ENCODE measurements around the gene THADA. TPM values are rescaled to one million over a fixed set of nuclear protein-coding genes. Genes with fewer than 3 reads are reported as not detected.

The THADA gene
- total and polyA plus RNA-seq, 2 donors (not counting 1 experiment from before 2014, with no cell fraction given), result 9.2 to 36.2 TPM

DNA sequence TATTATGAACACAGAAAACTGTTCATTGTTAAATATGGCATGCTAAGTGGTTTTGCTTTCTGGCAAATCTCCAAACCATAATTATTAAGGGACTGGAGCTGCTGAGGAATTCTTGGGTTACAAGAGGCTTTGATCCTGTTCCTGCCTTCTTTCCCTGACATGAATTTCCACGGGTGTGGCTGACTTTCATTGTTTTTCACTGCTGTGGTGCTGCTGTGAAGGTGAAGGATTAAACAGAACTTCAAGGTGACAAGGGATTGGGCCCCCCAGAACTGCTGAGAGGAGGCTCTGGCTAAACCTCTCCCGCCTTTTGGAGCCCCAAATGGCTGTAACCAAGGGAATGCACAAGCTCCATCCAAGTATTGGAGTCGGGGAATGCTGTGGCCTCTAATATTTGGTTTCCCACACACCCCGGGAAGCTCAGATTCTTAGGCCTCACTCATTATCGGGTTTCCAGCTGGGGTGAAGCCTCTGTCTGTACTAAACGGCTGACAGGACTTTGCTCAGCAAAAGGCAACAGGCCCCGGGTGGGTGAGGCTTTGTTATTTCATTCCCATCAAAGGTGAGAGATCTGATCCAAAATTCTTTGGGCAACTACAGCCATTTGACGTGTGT is 340.4 kb downstream of the THADA start:
- H3K27ac ChIP-seq (ENCODE audit: insufficient read depth, low read length), result no peak overlapping the region
- no peaks in the 10 kb centered on the region for H3K9me3 ChIP-seq (ENCODE audit: control insufficient read depth, insufficient read depth, low read depth, low read length)

DNA sequence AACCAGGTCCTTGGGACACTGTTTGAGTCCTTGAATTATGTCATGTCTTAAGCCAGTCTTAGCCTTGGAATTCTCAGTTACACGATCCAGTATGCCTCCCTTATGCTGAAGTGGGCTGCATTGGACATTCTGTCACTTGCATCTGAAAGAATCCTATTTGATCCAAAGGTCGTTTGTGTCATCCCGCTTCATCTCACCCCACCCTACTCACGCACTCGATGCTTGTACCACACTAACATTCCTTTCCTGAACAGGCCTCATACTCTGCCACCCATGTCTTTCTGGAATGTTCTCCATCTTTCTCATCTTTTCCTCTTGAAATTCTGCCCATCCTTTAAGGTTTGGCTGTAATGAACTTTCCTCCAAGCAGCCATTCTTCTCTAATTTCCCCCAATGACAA is 341.5 kb downstream of the THADA start:
- no peaks in the 10 kb centered on the region for H3K79me2 ChIP-seq (ENCODE audit: control insufficient read depth, insufficient read depth, low read length)
- H4K20me1 ChIP-seq (ENCODE audit: control insufficient read depth, extremely low read depth, insufficient read depth, low read length), result no peaks in the 10 kb centered on the region
- H3K9ac ChIP-seq (ENCODE audit: insufficient read depth, low read length), result no peak overlapping the region
- no peak overlapping the region for H3K27ac ChIP-seq (ENCODE audit: insufficient read depth, low read length)
- no peak overlapping the region for H3K4me3 ChIP-seq (replicated peaks in 1 of 4; ENCODE audit: control extremely low read depth in 1 of 4, insufficient read depth in 1 of 4, low read depth in 3 of 4, low read length in 4 of 4)
- peaks cover 8% of the 10 kb centered on the region for H3K4me1 ChIP-seq (ENCODE audit: control insufficient read depth, extremely low read depth, insufficient read depth, low read length)
- no peak for DNase-seq (ENCODE audit: low read depth in 2 of 2)
- no peak overlapping the region for H2AFZ ChIP-seq (ENCODE audit: low read length)
- H3K27me3 ChIP-seq (ENCODE audit: control insufficient read depth, insufficient read depth, low read length), result no peaks in the 10 kb centered on the region
- TF ChIP-seq, protein P1, sequence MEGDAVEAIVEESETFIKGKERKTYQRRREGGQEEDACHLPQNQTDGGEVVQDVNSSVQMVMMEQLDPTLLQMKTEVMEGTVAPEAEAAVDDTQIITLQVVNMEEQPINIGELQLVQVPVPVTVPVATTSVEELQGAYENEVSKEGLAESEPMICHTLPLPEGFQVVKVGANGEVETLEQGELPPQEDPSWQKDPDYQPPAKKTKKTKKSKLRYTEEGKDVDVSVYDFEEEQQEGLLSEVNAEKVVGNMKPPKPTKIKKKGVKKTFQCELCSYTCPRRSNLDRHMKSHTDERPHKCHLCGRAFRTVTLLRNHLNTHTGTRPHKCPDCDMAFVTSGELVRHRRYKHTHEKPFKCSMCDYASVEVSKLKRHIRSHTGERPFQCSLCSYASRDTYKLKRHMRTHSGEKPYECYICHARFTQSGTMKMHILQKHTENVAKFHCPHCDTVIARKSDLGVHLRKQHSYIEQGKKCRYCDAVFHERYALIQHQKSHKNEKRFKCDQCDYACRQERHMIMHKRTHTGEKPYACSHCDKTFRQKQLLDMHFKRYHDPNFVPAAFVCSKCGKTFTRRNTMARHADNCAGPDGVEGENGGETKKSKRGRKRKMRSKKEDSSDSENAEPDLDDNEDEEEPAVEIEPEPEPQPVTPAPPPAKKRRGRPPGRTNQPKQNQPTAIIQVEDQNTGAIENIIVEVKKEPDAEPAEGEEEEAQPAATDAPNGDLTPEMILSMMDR (conservative IDR thresholded peaks at IDR 0.05 in 1 of 2, IDR thresholded peaks at IDR 0.05 in 1 of 2; ENCODE audit: low read depth in 1 of 2, low read length in 2 of 2), result no peak
- TF ChIP-seq EZH2 (IDR thresholded peaks at IDR 0.05; ENCODE audit: low read length, missing control alignments), result no peak
- H3K9me3 ChIP-seq (ENCODE audit: control insufficient read depth, insufficient read depth, low read depth, low read length), result no peaks in the 10 kb centered on the region
- no peak overlapping the region for H3K4me2 ChIP-seq (ENCODE audit: extremely low read depth, insufficient read depth, low read length)
- no peaks in the 10 kb centered on the region for H3K36me3 ChIP-seq (ENCODE audit: control insufficient read depth, insufficient read depth, low read length)

More for the DNA sequence above, 340.4 kb downstream of the THADA start:
- Histone ChIP-seq H3K9ac (ENCODE audit: insufficient read depth, low read length) (no peak overlapping the region), H4K20me1 (ENCODE audit: control insufficient read depth, extremely low read depth, insufficient read depth, low read length) (no peaks in the 10 kb centered on the region), H3K4me1 (ENCODE audit: control insufficient read depth, extremely low read depth, insufficient read depth, low read length) (peaks cover 8% of the 10 kb centered on the region), H2AFZ (ENCODE audit: low read length) (no peak overlapping the region), H3K36me3 (ENCODE audit: control insufficient read depth, insufficient read depth, low read length) (no peaks in the 10 kb centered on the region), H3K4me3 (replicated peaks in 1 of 4; ENCODE audit: control extremely low read depth in 1 of 4, insufficient read depth in 1 of 4, low read depth in 3 of 4, low read length in 4 of 4) (no peak overlapping the region), H3K27me3 (ENCODE audit: control insufficient read depth, insufficient read depth, low read length) (no peaks in the 10 kb centered on the region), H3K4me2 (ENCODE audit: extremely low read depth, insufficient read depth, low read length) (no peak overlapping the region), H3K79me2 (ENCODE audit: control insufficient read depth, insufficient read depth, low read length) (no peaks in the 10 kb centered on the region)
- TF ChIP-seq EZH2 (IDR thresholded peaks at IDR 0.05; ENCODE audit: low read length, missing control alignments), result no peak
- TF ChIP-seq, protein P1 (conservative IDR thresholded peaks at IDR 0.05 in 1 of 2, IDR thresholded peaks at IDR 0.05 in 1 of 2; ENCODE audit: low read depth in 1 of 2, low read length in 2 of 2), result no peak
- peak in 1 of 2 donors; percentile 77 for DNase-seq (ENCODE audit: low read depth in 2 of 2)

DNA sequence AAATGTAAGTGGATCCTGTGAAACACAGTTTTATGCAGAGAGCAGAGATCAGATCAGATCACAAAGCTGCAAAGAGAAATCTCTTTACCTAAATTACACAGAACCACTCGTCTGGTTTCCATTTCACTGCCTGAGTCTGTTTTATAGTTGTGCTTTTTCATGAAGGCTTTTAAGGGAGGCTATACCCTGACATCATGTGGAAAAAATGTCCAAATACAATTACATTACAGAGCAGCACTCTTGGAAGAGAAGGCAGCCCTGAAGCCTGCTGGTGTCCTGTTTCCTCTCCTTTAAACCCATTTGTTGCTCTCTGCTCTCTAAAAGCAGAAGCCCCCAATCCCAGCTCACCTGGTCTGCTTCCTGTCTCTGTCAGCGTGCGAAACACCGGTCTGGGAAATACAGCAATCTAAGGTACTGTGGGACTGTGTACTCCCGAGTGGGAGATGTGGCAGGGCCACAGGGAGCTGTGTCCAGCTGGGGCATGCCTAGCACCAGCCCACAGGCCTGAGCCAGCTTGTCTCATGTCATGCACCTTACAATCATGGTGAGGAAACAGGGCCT is 344.6 kb downstream of the THADA start:
- Histone ChIP-seq H3K27ac (ENCODE audit: insufficient read depth, low read length) (no peak overlapping the region), H3K4me2 (ENCODE audit: extremely low read depth, insufficient read depth, low read length) (peak overlapping the region; percentile 54), H4K20me1 (ENCODE audit: control insufficient read depth, extremely low read depth, insufficient read depth, low read length) (no peaks in the 10 kb centered on the region), H3K9ac (ENCODE audit: insufficient read depth, low read length) (peak overlapping the region; percentile 34), H3K4me1 (ENCODE audit: control insufficient read depth, extremely low read depth, insufficient read depth, low read length) (peaks cover 8% of the 10 kb centered on the region), H3K4me3 (replicated peaks in 1 of 4; ENCODE audit: control extremely low read depth in 1 of 4, insufficient read depth in 1 of 4, low read depth in 3 of 4, low read length in 4 of 4) (no peak overlapping the region), H3K27me3 (ENCODE audit: control insufficient read depth, insufficient read depth, low read length) (no peaks in the 10 kb centered on the region), H3K36me3 (ENCODE audit: control insufficient read depth, insufficient read depth, low read length) (no peaks in the 10 kb centered on the region), H3K79me2 (ENCODE audit: control insufficient read depth, insufficient read depth, low read length) (no peaks in the 10 kb centered on the region), H2AFZ (ENCODE audit: low read length) (no peak overlapping the region), H3K9me3 (ENCODE audit: control insufficient read depth, insufficient read depth, low read depth, low read length) (no peaks in the 10 kb centered on the region)
- no peak for TF ChIP-seq EZH2 (IDR thresholded peaks at IDR 0.05; ENCODE audit: low read length, missing control alignments)
- TF ChIP-seq, protein P1 (conservative IDR thresholded peaks at IDR 0.05 in 1 of 2, IDR thresholded peaks at IDR 0.05 in 1 of 2; ENCODE audit: low read depth in 1 of 2, low read length in 2 of 2), result no peak
- DNase-seq (ENCODE audit: low read depth in 2 of 2), result peak; percentile 83
